Measurements from ENCODE around the gene GFER.
"Not testable (repeated sequence)": the region's sequence is repeated elsewhere in the genome, so short reads cannot be mapped to it uniquely, and the experiment has no call there.

The GFER gene

DNA sequence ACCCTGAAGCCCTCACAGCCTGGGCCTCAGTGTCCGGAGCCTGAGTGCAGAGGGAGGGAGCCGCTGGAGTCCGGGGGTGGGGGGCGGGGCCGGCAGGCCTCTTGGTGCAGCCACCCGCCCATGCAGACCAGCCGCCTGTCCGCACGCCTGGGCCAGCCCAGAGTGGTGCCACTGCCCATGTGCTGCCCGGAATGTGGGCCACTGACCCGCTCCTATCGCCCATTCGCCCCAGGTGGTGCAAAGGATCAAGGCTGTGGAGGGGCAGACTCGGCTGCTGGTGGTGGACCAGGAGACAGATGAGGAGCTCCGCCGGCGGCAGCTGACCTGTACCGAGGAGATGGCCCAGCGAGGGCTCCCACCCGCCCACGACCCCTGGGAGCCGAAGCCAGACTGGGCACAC lies 45.4 kb downstream of the GFER start:
- DNase-seq = no peak

- DNase-seq = no peak
Measured at GRCh38 chr16:2030036-2030435, 46.0 kb downstream of the GFER start.

GRCh38 chr16:2031081-2031577 lies 47.1 kb downstream of the GFER start:
- DNase-seq = no peak

DNA sequence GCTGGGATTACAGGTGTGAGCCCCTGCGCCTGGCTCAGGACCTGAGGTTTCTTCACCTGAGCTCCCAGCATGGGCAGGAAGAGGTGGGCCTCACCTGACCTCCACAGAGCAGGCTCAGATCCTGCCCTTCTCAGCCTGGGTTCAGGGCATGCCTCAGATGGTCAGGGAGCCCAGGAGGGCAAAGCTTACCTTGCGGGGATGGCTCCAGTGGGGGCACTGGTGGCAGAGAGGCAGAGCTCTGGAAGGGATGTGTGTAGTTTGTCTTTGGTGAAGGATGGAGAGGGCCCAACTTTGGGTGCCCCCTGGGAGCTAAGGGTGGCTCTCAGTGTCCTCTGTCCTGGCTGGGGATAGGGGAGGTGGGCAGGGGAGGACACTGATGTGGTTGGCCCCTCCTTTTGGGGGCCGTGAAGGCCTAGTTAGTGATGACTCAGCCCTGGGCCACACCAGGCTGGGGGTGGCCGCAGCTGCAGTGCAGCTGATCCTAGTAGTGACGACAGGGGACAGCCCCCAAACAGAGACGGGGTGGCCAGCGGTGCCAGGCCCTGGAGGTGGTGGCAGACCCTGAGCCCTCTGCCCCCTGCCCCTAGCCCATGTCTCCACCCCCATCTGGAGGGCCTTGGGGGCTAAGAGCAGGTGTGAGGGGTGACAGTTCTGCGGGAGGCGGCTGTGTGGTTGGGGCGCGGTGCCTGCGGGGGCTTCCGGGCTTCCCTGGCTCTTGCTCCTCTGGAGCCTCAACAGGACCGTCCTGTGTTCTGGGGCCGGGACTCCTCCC lies 48.5 kb downstream of the GFER start:
- no peak for DNase-seq

DNA sequence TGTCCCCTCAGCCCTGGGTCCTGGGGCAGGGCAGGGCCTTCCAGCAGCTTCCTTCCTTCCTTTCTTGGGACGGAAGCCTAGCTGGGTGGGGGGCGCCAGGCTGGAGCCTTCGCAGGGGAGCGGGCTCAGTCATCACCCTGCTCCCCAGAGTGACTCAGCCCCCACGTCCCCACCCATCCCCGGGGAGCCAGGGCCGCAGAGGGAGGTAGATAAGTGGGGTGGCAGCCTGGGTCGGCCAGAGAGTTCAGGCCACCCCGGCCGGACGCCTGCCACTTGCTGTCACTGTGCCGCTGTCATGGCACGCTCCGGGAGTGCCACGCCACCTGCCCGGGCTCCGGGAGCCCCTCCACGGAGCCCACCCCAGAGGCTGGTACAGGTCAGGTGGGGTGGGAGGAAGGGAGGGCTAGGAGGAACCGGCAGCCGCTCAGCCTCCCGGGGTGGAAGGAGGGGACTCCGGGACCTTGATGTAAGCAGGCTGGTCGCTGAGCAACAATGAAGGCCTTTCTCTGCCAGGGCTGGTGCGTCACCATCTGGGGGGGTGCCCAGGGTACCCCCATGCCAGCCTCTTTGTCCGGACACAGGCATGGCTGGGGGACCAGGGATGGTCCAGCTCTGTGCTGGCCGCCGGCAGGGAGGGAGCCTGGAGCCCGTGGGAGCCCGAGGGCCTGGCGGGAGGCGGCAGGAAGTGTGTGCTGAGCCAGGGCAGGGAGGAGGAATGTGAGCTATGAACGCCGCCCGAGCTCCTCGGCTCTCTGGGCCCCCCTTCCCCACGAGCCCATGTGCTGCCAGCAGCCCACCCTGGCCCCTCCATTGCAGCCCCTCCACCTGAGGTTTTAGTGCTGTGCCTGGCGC lies 49.3 kb downstream of the GFER start:
- no peak for DNase-seq

DNA sequence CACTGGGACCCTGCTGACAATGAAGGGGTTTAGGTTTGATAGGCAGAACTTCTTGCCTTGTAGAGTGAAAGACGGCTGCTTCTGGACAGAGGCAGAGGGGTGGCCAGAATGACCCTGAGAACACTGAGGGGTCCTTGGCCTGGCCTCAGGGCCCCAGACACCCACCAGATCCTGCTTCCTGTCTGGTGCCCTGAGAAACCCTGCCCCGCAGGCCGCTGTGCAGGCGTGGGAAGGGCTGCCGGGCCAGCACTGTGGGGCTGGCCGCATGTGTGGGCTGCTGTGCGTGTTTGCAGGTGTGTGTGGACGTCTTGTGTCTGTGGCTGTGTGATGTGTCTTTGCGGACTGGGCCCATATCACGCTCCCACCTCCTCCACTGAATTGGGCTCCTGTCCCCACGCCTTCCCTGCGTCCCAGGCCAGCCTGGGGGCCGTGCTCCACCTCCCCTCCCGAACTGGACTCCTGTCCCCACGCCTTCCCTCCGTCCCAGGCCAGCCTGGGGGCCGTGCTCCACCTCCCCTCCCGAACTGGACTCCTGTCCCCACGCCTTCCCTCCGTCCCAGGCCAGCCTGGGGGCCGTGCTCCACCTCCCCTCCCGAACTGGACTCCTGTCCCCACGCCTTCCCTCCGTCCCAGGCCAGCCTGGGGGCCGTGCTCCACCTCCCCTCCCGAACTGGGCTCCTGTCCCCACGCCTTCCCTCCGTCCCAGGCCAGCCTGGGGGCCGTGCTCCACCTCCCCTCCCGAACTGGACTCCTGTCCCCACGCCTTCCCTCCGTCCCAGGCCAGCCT lies 50.1 kb downstream of the GFER start:
- not testable (repeated sequence) for DNase-seq

- DNase-seq = no peak
Measured at GRCh38 chr16:2034696-2035430, 50.9 kb downstream of the GFER start.

GRCh38 chr16:2035431-2036199 lies 51.6 kb downstream of the GFER start:
- no peak for DNase-seq

DNA sequence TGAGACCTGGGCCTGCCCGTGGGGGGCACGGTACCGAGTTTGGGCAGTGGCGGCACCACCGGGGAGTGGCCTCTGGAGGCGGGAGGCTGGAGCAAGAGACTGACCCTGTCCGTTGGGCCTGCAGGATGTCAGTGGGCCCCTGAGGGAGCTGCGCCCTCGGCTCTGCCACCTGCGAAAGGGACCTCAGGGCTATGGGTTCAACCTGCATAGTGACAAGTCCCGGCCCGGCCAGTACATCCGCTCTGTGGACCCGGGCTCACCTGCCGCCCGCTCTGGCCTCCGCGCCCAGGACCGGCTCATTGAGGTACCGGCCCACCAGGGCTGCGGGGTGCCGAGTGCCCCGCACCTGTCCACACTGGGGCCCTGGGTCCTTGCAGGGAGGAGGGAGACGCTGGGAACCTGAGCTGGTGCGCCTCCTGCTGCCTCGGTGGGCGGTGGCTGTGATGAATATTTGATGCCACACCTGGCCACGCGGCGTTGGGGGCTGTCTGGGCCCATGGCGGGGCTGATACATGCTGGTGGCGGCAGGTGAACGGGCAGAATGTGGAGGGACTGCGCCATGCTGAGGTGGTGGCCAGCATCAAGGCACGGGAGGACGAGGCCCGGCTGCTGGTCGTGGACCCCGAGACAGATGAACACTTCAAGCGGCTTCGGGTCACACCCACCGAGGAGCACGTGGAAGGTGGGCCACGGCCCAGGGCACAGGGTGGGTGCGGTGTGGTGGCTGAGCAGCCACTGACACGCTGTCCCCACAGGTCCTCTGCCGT lies 52.4 kb downstream of the GFER start:
- DNase-seq = no peak

DNA sequence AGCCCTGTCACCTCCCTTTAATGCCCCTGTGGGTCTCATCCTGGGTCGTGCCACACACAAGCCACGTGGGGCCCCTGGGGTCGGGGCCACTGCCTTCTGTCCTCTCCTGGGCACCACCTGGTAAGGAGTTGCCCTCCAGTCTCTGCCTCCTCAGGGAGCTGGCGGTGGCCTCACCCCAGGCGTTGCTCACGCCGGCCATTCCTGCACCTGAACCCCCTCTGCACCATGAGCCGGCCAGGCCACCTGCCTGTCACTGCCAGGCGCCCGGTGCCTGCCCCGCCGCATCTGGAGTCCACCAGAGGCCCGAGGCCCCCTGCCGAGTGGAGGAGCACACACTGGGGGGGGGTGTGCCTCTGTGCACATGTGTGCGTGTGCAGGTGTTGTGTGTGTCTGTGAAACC lies 53.1 kb downstream of the GFER start:
- no peak for DNase-seq

Data from activated CD4-positive, alpha-beta T cell treated with anti-CD3 and anti-CD28 coated beads, Interleukin-2, amount 50 U/mL, for 16 hours (primary cell).